ENCODE results near the gene ACTR8.

The ACTR8 gene

GRCh38 chr3:53863145-53863544 is 18.8 kb downstream of the ACTR8 start:
- DNase-seq (ENCODE audit: low read depth), result no peak

- no peak for DNase-seq (ENCODE audit: low read depth)
Observed at GRCh38 chr3:53862241-53862640, 19.7 kb downstream of the ACTR8 start.

DNA sequence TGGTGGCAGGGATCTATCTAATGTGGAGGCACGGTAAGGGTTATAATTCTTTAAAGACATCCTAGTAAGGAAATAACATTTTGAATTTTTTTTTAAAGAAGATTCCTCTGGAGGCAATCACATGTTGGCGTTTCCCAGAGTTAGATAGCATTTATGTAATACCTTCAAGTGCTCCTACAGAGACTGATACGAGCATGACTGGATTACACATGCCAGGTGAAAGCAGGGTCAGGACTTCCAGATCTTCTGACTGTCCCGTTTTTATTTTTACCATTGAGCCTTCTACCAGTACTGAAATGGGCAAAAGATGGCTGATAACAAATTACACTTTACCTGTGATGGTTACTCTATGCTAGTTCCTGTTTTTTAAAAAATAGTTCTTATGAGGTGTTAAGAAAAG is 21.8 kb downstream of the ACTR8 start:
- no peak for DNase-seq (ENCODE audit: low read depth)

- no peak for DNase-seq (ENCODE audit: low read depth)
Observed at GRCh38 chr3:53859178-53859577, 22.8 kb downstream of the ACTR8 start.

DNA sequence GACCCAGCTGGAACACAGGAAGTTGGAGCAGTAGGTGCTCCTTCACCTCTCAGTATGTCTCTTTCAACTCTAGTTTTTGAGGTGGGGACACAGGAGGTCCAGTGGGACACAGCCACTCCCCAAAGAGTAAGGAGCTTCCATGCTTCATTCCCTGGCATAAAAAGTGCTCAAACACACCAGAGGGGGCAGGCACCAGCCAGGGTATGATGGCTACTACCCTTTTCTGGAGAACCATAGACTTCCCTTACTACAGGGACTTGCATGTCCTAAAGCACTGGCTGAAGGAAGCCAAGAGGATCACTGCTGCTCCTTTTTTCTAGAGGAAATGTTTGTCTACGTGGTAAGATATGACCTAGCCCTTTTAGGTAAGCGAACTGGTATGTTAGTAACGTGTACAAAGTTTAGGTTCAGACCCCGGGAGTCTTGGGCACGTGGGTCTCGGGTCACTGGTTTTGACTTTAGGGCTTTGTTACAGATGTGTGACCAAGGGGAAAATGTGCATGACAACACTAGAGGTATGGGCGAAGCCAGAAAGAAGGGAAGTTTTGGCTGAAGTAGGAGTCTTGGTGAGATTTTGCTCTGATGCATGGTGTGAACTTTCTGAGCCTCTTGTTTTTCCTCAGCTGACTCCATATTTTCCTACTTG is 23.7 kb downstream of the ACTR8 start:
- no peak for DNase-seq (ENCODE audit: low read depth)

DNA sequence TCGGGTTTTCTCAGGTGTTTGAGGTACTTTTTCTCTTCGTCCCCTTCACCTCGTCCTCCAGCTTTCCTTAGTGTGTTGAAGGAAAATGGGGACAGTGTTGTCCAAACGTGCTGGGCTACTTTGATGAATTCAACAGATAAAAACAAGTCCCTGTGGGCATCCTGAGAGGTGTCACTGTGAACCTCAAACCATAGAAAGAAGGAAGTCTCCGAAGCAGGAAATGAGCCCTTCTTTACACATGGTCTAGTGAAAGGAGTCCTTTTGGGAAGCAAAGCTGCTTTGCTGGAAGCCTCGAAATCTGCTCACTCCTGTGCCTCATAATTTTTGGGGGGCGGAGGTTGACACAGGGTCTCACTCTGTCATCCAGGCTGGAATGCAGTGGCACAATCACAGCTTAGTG is 25.0 kb downstream of the ACTR8 start:
- DNase-seq (ENCODE audit: low read depth), result no peak

DNA sequence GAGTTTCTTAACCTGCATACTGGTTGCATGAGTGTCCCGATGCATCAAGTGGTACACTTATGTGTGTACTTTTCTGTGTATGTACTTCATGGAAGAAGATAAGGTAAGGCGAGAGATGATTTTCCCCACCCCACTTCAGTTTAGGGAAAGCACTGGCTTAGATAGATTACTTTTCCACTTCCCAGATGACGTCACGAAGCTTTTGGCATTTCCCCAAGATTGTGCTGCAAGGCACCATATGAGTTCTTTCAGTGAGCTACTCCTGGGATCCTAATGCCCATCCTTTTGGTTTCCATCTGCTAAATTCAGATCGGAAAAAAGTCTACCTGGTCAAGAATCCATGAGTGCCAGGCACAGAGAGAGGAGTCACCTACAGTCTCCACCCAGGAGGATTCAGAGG is 31.1 kb downstream of the ACTR8 start:
- no peak for DNase-seq (ENCODE audit: low read depth)

DNA sequence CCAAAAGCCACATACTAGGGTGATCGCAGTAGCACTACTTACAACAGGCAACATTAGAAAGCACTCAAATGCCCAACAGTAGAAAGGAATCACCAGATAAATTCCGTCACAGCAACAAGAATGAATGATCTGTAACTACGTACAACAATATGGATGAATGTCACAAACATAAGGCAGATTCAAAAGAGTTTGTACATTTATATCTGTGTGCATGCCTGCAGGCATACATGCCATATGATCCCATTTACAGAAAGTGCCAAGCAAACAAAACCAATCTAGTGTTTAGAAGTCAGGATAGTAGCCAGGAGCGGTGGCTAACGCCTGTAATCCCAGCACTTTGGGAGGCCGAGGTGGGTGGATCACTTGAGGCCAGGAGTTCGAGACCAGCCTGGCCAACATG is 32.0 kb downstream of the ACTR8 start:
- DNase-seq (ENCODE audit: low read depth), result no peak

GRCh38 chr3:53846851-53847155 is 35.1 kb downstream of the ACTR8 start:
- DNase-seq (ENCODE audit: low read depth), result no peak

GRCh38 chr3:53846134-53846850 is 35.7 kb downstream of the ACTR8 start, which contains the start of the genes CHDH and IL17RB:
CHDH (minus strand) TSS chr3:53846419; CDS start chr3:53824008, 22,411 bp downstream.
IL17RB (plus strand) TSS chr3:53846568; CDS start chr3:53846589, 21 bp downstream.
- no peak for DNase-seq (ENCODE audit: low read depth)

DNA sequence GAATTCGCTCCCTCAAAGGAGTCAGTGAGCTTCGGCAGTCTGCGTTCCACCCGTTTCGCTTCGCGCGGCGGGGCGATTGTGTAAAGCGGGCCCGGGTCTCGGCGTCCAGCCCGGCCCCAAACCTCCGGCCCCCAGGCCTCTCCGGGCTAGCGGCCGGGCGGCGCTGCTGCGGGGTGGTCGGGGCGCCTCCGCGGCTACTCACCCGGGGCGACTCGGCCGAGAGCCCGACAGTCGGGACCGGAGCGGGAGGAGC is 36.1 kb downstream of the ACTR8 start:
- DNase-seq (ENCODE audit: low read depth), result no peak

- DNase-seq (ENCODE audit: low read depth), result no peak
Observed at GRCh38 chr3:53845103-53845880, 36.7 kb downstream of the ACTR8 start.

DNA sequence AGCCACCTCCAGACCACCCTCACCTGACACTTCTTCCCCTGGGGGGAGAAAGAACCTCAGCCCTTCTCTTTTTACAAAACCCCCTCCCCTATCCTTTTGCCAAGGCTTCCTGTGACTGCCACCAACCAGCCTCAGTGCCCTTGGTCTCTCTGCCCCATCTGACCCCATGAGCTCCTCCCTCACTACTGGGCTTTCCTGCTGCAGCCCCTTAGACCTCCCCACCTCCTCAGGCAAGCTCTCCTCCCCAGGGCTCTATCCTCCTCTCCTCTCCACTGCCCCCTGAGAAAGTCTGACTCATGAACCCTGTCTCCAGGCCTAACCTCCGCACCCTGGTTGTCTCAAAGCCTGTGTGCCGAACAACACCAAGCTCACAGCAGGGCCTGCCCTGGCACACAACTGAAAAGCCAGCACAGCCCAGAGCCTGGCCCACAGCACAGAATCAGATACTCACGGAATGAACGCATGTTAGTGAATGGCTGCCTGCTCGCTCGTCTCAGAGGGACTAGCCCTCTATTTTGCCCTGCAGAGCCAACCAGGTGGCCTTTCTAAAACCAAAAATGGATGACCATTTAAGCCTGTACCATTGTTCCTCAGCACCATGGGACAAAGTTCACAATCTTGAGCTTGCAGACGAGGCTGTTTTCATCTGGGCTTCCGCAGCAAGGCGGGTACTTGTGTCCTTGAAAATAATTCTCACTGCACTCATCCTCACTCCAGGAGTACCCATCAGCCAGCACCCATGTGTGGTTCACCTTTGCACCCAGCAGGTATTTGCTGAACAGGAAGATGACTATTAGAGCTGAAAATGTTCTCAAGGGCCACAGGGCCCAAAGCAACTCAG is 37.5 kb downstream of the ACTR8 start:
- no peak for DNase-seq (ENCODE audit: low read depth)

DNA sequence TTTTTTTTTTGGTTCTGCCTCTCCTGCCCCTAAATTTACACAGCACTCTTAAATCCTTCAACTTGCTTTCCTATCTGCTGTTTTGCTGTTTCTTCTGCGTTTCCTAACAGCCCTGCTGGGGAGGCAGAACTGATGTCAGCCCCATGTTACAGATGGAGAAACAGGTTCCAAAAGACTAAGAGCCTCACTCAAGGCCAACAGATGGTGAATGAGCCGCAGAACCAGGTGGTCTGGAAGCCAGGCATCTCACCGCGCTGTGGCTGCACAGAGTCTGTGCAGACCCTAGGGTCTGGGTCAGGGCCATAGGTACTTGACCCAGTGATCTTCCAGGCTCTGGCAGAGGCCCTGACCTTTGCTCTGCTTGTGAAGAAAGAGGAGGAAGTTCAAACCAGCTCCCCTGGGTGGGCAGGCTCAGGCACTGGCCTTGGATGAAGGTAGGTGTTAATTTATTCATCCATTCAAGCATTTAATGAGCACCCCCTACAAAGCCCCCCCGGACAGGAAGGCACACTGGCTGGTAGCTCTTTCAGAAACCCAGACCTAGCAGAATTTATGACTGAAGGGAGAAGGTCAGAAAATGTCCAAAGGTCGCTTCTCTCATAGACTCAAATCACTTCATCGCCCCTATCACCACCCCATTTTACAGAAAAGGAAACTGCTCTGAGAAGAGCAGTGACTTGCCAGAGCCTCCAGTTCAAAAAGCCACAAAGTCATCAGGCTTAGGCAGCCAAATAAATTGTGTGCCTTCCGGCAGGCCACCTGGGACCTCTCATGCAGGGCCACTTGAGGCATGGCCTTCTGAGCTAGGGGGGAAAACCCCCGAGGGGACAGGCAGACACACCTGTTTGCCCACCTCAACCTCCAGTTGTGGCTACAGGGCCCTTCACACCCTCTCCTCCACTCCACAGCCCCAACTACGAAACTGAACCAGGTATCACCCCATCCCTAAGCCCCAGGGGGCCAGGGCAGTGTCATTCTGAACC is 38.5 kb downstream of the ACTR8 start:
- DNase-seq (ENCODE audit: low read depth), result no peak

- no peak for DNase-seq (ENCODE audit: low read depth)
Observed at GRCh38 chr3:53842436-53843194, 39.3 kb downstream of the ACTR8 start.

DNA sequence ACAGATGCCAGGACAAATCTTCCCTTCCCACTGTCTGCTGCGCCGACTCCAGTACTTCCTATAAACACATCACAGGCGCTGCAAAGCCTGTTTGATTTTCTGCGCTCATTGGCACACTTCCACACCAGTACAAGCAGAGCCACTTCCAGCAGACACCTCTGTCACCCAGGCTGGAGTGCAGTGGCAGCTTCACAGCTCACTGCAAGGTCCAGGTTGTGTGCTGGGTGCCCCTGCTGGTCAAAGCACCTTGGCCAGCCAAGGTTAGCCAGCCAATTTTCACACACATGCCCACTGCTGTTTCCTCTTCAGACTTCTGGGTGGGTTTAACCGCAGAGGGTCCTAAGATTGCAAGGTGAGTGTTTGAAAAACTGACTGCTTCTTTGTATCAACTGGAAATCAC is 40.7 kb downstream of the ACTR8 start:
- no peak for DNase-seq (ENCODE audit: low read depth)

DNA sequence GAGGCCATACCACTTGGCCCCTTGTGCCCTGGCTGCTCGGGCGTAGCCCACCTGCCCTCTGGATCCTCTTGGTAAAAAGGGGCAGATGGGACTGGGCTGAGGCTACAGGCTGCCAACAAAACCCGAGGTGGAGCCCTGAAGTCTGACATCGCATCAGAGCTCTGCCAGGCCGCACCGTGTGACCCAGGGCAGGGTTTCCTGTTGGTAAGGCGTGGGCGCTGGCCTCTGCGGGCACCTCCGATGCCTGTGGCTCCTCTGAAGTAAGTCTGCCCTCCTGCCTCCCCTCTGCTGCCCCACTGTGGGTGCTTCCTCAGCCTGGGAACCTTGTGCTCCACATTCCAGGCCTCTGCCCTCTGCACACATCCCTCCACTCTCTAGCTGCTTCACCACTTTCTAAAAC is 44.6 kb downstream of the ACTR8 start:
- no peak for DNase-seq (ENCODE audit: low read depth)

DNA sequence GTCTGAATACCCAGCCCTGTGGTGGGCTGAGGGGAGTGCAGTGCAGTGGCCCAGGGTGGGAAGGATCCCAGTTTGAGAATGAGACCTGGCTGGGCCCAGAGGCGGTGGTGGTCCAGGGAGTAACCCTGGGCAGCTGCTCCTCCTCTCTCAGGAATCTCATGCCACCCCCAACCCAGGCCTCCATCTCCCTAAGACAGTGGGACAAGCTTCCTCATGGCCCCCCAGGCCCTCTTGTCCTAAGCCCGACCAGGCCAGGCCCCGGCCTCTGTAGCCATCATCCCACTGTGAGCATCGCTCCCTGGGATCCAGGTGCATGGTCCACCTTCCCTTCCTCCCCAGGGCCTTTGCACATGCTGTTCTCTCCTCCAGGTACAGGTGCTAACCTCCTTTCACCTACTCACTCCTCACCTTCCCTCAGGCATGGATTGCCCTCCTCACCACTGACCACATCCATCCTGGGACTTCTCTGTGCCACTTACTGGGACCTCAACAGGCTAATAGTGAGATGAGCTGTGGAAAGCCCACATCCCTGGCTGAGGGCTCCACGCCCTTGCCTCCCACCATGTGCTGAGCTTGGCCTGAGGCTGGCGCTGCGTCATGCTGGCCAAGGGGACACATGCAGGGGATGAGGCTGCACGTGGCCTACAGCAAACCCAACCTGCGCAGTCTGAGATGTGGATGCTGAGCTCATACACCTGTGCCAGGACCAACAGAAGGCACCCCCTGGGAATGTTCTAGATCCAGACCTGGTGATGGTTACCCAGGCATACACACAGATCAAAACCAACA is 45.7 kb downstream of the ACTR8 start:
- DNase-seq (ENCODE audit: low read depth), result no peak

- DNase-seq (ENCODE audit: low read depth), result no peak
Observed at GRCh38 chr3:53835257-53835656, 46.7 kb downstream of the ACTR8 start.
